CD4-positive, alpha-beta T cell (primary cell): ENCODE data around the gene C15orf62. TPM values are rescaled to one million over a fixed set of nuclear protein-coding genes. Genes with fewer than 3 reads are reported as not detected.
A peak's percentile ranks its signal among the peaks of the same experiment; 100 is the strongest.

Experiments used
- ATAC-seq: fragments of 200-7000 bp; cut with Tn5 transposase; one replicate; pipeline ENCODE4 v1.10.0; 2022; ENCODE audit warnings: mild to moderate bottlenecking; ENCODE audit not compliant: poor library complexity
- CTCF ChIA-PET: fragments of 350-600 bp; sonication (Branson Sonifier 250); formaldehyde crosslinking; loops from one replicate; lab custom pipeline; 2021; ENCODE audit warnings: antibody characterized with exemption, inconsistent platforms; lab: Charles Lee
- POLR2A ChIA-PET: fragments of 350-600 bp; sonication (Branson Sonifier 250); formaldehyde crosslinking; loops from one replicate; lab custom pipeline; 2021; ENCODE audit warnings: antibody characterized with exemption, inconsistent platforms; lab: Charles Lee
- DNase-seq, 14 experiments: peaks; one replicate each; pipeline ENCODE4 v3.0.0-alpha.2; 2013 to 2020; ENCODE audit warnings: mixed read lengths in 2 of 14
- H3K27ac ChIP-seq, 2 donors: one replicate each; pipeline versions ENCODE4 v1.5.1 to v1.7.0; 2013; ENCODE audit warnings: low read length in 2 of 2, low read depth in 1 of 2, mild to moderate bottlenecking in 1 of 2
- H3K27me3 ChIP-seq, 2 experiments: 1 replicate in 1 of 2; 2 replicates in 1 of 2; pipeline versions ENCODE4 v1.6.1 to v1.7.0; 2013; ENCODE audit warnings: low read length in 2 of 2, control low read depth in 1 of 2, mild to moderate bottlenecking in 1 of 2, moderate library complexity in 1 of 2; ENCODE audit not compliant: insufficient read depth in 2 of 2, control insufficient read depth in 1 of 2
- H3K36me3 ChIP-seq: one replicate; pipeline ENCODE4 v1.6.1; 2013; ENCODE audit warnings: low read length, control low read depth; ENCODE audit not compliant: insufficient read depth
- H3K4me1 ChIP-seq: one replicate; pipeline ENCODE4 v1.6.1; 2013; ENCODE audit warnings: low read length, control low read depth; ENCODE audit not compliant: insufficient read depth
- H3K4me3 ChIP-seq: one replicate; pipeline ENCODE4 v1.5.1; 2013; ENCODE audit warnings: mild to moderate bottlenecking, low read length, moderate library complexity
- H3K9me3 ChIP-seq, 2 experiments: 1 replicate in 1 of 2; 2 replicates in 1 of 2; pipeline versions ENCODE4 v1.6.1 to v1.7.0; 2013; ENCODE audit warnings: low read length in 2 of 2, mild to moderate bottlenecking in 2 of 2, control low read depth in 1 of 2, moderate library complexity in 1 of 2; ENCODE audit not compliant: control insufficient read depth in 1 of 2, insufficient read depth in 1 of 2
- H3K27ac Mint-ChIP-seq: one replicate; pipeline ENCODE4 v1.8.0; 2020; ENCODE audit warnings: mixed read lengths
- H3K27me3 Mint-ChIP-seq: one replicate; pipeline ENCODE4 v1.8.0; 2021; ENCODE audit warnings: mixed read lengths
- H3K36me3 Mint-ChIP-seq: one replicate; pipeline ENCODE4 v1.8.0; 2021; ENCODE audit warnings: low read depth, mixed read lengths
- H3K4me1 Mint-ChIP-seq: one replicate; pipeline ENCODE4 v1.8.0; 2021; ENCODE audit warnings: low read depth, mixed read lengths
- H3K4me3 Mint-ChIP-seq: one replicate; pipeline ENCODE4 v1.8.0; 2020; ENCODE audit warnings: mild to moderate bottlenecking, mixed read lengths
- H3K9me3 Mint-ChIP-seq: one replicate; pipeline ENCODE4 v1.8.0; 2020; ENCODE audit warnings: mixed read lengths
- CTCF ChIP-seq: fragments of 200-600 bp; IDR thresholded peaks from one replicate; pipeline ENCODE4 v1.8.0; 2022; ENCODE audit warnings: antibody characterized with exemption, mild to moderate bottlenecking
- intact Hi-C, 2 experiments: fragments of 100-400 bp; cut with DNase I in 1 of 2; cut with micrococcal nuclease in 1 of 2; formaldehyde crosslinking; loops; one replicate each; pipeline versions ENCODE4 v1.15.1 to v1.9.0; 2023 to 2025; cut with DNase I, micrococcal nuclease
- total RNA-seq, 174 experiments: library from RNA in 2 of 174; stranded (reverse) in 2 of 174; gene quantifications; one replicate each; pipeline ENCODE4 v1.2.3 and lab custom pipeline; 2021 to 2026

C15orf62 gene
- total RNA-seq, 2 experiments from 2014 or later = 0.77 to 0.98 TPM

GRCh38 chr15:40754574-40754882, 15.3 kb upstream of the C15orf62 start:
- intact Hi-C loops = loop anchor here (2.0 to 10.0 kb wide), 3 partner anchors 52 to 530 kb away; partner anchors contain the start of genes CCDC32 (in 2 of the 2), DNAJC17 (in 1 of the 2) and ZFYVE19 (in 1 of the 2)
- ATAC-seq (peak; percentile 9), DNase-seq (peak in 5 of 14 experiments; percentile 19 to 58 (median 27))
- Histone ChIP-seq H3K4me3 (peak overlapping the region; percentile 95), H3K27me3 (no peaks in the 10 kb centered on the region), H3K27ac (peak overlapping the region; percentile 65 to 78), H3K4me1 (peaks cover 30% of the 10 kb centered on the region), H3K9me3 (no peaks in the 10 kb centered on the region), H3K36me3 (peaks cover 28% of the 10 kb centered on the region)
- CTCF ChIA-PET = interaction anchor here (1.2 to 1.5 kb wide), 2 partner anchors 10 to 28 kb away, joined by 3 to 5 read pairs; no protein-coding TSS in a partner anchor
- Mint-ChIP-seq H3K27me3 (no peaks in the 10 kb centered on the region), H3K27ac (peak overlapping the region; percentile 98), H3K36me3 (peaks cover 37% of the 10 kb centered on the region), H3K9me3 (no peaks in the 10 kb centered on the region), H3K4me1 (peaks cover 30% of the 10 kb centered on the region), H3K4me3 (peak overlapping the region; percentile 98)
- POLR2A ChIA-PET = interaction anchor here (1.0 to 1.2 kb wide), 2 partner anchors 14 to 60 kb away, joined by 3 to 5 read pairs; partner anchors contain the start of gene C15orf62
- TF ChIP-seq CTCF = no peak

DNA sequence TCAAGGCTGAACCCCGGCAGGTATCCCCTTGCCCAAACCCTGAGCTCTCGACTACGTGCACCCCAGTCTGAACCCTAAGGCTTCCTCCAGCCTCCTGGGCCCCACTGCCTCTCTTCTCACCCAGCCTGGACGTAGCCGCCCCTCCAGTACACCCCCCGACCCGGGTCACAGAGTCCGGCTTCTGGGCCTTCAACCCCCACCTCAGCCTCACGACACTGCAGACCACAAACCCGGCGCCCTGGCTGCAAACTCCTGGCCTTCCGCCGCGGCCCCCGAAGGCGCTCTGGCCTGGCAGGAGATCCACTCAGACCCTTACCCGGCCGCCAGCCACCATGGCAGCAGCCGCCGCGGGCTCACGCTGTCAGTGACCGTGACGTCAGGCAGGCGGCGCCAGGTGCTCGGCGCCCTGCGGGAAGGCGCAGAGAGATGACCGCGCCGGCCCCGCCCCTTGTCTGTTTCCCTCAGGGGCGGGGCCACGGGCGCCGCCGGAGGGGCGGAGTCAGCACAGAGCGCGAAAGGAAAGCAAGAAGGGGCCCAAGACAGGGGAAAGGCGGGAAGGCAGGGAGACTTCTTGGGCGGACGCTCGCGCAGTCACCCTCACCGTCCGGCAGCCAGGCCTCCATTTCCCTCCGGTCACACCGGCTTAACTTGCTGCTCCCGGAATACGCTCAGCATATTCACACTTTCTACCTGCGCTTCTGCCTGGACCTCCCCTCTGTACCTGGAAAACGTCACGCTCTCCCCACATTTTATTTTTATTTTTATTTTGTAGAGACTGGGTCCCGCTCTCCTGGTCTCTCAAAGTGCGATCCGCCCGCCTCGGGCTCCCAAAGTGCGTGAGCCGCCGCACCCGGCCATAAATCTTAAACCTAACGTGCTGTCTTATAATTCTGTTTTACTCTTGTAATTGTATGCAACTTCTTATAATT, 14.6 kb upstream of the C15orf62 start, which contains the start of gene RMDN3:
TSS of gene RMDN3 (minus strand) at position 372 of the 929 bp plus-strand sequence. CDS start 471 bp downstream, outside the sequence.
- peaks cover 30% of the 10 kb centered on the region for H3K4me1 Mint-ChIP-seq
- Histone ChIP-seq H3K9me3 (no peaks in the 10 kb centered on the region), H3K27me3 (no peaks in the 10 kb centered on the region), H3K36me3 (peaks cover 26% of the 10 kb centered on the region), H3K4me3 (peak within 1 kb of the TSS; percentile 95), H3K4me1 (peaks cover 30% of the 10 kb centered on the region), H3K27ac (peak within 1 kb of the TSS; percentile 65 to 78)
- TF ChIP-seq CTCF = no peak
- DNase-seq = peak; percentile 86 to 97 (median 92)
- H3K27me3 Mint-ChIP-seq = no peaks in the 10 kb centered on the region
- CTCF ChIA-PET = interaction anchor here (1.2 to 1.5 kb wide), 3 partner anchors 11 to 28 kb away, joined by 3 to 5 read pairs (median 3); partner anchors contain the start of gene C15orf62
- intact Hi-C loops = loop anchor here (1.0 to 10.0 kb wide), 6 partner anchors 52 to 530 kb away; partner anchors contain the start of genes CCDC32 (in 2 of the 2), DNAJC17 (in 2 of the 2), RAD51 (in 2 of the 2) and ZFYVE19 (in 2 of the 2)
- ATAC-seq = peak; percentile 95
- no peaks in the 10 kb centered on the region for H3K9me3 Mint-ChIP-seq
- peaks cover 33% of the 10 kb centered on the region for H3K36me3 Mint-ChIP-seq
- H3K27ac Mint-ChIP-seq = peak within 1 kb of the TSS; percentile 98
- peak within 1 kb of the TSS; percentile 98 for H3K4me3 Mint-ChIP-seq
- POLR2A ChIA-PET = interaction anchor here (1.0 to 1.2 kb wide), 3 partner anchors 14 to 314 kb away, joined by 3 to 5 read pairs (median 3); partner anchors contain the start of gene C15orf62

GRCh38 chr15:40755812-40756208, 14.0 kb upstream of the C15orf62 start:
- H3K4me3 Mint-ChIP-seq = peak overlapping the region; percentile 98
- Histone ChIP-seq H3K27ac (peak overlapping the region; percentile 65 to 71), H3K4me3 (peak overlapping the region; percentile 95), H3K36me3 (peaks cover 21% of the 10 kb centered on the region), H3K27me3 (no peaks in the 10 kb centered on the region), H3K4me1 (peaks cover 30% of the 10 kb centered on the region), H3K9me3 (no peaks in the 10 kb centered on the region)
- no peaks in the 10 kb centered on the region for H3K9me3 Mint-ChIP-seq
- CTCF ChIA-PET = interaction anchor here (0.9 to 1.4 kb wide), 2 partner anchors 12 to 13 kb away, joined by 3 read pairs; partner anchors contain the start of gene C15orf62
- no peak for TF ChIP-seq CTCF
- H3K4me1 Mint-ChIP-seq = peaks cover 30% of the 10 kb centered on the region
- peak overlapping the region; percentile 98 for H3K27ac Mint-ChIP-seq
- H3K27me3 Mint-ChIP-seq = no peaks in the 10 kb centered on the region
- DNase-seq (no peak), ATAC-seq (no peak)
- POLR2A ChIA-PET = interaction anchor here (0.8 to 1.2 kb wide), 2 partner anchors 61 to 314 kb away, joined by 3 to 4 read pairs; partner anchors contain the start of gene RAD51
- H3K36me3 Mint-ChIP-seq = peaks cover 29% of the 10 kb centered on the region
- intact Hi-C loops = loop anchor here (1.0 to 10.0 kb wide), 6 partner anchors 51 to 529 kb away; partner anchors contain the start of genes CCDC32 (in 2 of the 2), DNAJC17 (in 2 of the 2), RAD51 (in 2 of the 2) and ZFYVE19 (in 2 of the 2)
